ENCODE data around the gene GPR137. TPM values are rescaled to one million over a fixed set of nuclear protein-coding genes. Genes with fewer than 3 reads are reported as not detected.
A peak's percentile ranks its signal among the peaks of the same experiment; 100 is the strongest.

Gene GPR137
- 13.3 and 18.5 TPM in 2 replicates for total RNA-seq

- peak; percentile 99 for DNase-seq (ENCODE audit: insufficient read length, low spot score, missing footprints)
- peak within 1 kb of the TSS; percentile 99 for H3K4me2 ChIP-seq (ENCODE audit: insufficient read depth, low read length)
- H3K79me2 ChIP-seq (ENCODE audit: insufficient read depth, low read length): peaks cover 35% of the 10 kb centered on the region
- H3K4me1 ChIP-seq (ENCODE audit: insufficient read depth, low read length): peaks cover 21% of the 10 kb centered on the region
- peak within 1 kb of the TSS; percentile 91 for H3K27ac ChIP-seq (ENCODE audit: low read depth, low read length)
- no peaks in the 10 kb centered on the region for H3K9me3 ChIP-seq (ENCODE audit: low read depth, low read length)
- H3K27me3 ChIP-seq (ENCODE audit: insufficient read depth, low read length): peaks cover 5% of the 10 kb centered on the region
- H3K36me3 ChIP-seq (ENCODE audit: insufficient read depth, low read length): peaks cover 16% of the 10 kb centered on the region
- H2AFZ ChIP-seq (ENCODE audit: low read length): peak within 1 kb of the TSS; percentile 96
- no peak for TF ChIP-seq CTCF (IDR thresholded peaks at IDR 0.05; ENCODE audit: extremely low read depth, low read depth, low read length)
- peak within 1 kb of the TSS; percentile 83 for H3K4me3 ChIP-seq (ENCODE audit: insufficient read depth, low read length)
- no peaks in the 10 kb centered on the region for H4K20me1 ChIP-seq (ENCODE audit: insufficient read depth, low read length)
These were observed at the start of gene GPR137 for GRCh38 chr11:64284962-64285884. Gene GPR137 (plus strand): TSS chr11:64285848. CDS start chr11:64286525, 677 bp downstream.

- Histone ChIP-seq H3K36me3 (ENCODE audit: insufficient read depth, low read length) (peaks cover 5% of the 10 kb centered on the region), H3K4me2 (ENCODE audit: insufficient read depth, low read length) (no peak overlapping the region), H3K4me1 (ENCODE audit: insufficient read depth, low read length) (peaks cover 24% of the 10 kb centered on the region), H3K4me3 (ENCODE audit: insufficient read depth, low read length) (no peak overlapping the region), H3K27me3 (ENCODE audit: insufficient read depth, low read length) (no peaks in the 10 kb centered on the region), H3K9me3 (ENCODE audit: low read depth, low read length) (no peaks in the 10 kb centered on the region), H3K79me2 (ENCODE audit: insufficient read depth, low read length) (peaks cover 19% of the 10 kb centered on the region), H3K27ac (ENCODE audit: low read depth, low read length) (no peak overlapping the region), H4K20me1 (ENCODE audit: insufficient read depth, low read length) (peaks cover 8% of the 10 kb centered on the region), H2AFZ (ENCODE audit: low read length) (no peak overlapping the region)
- DNase-seq (ENCODE audit: insufficient read length, low spot score, missing footprints): no peak
- TF ChIP-seq CTCF (IDR thresholded peaks at IDR 0.05; ENCODE audit: extremely low read depth, low read depth, low read length): no peak
These were observed 48.1 kb upstream of the GPR137 start for GRCh38 chr11:64237484-64237951.

GRCh38 chr11:64238076-64238475 lies 47.6 kb upstream of the GPR137 start:
- DNase-seq (ENCODE audit: insufficient read length, low spot score, missing footprints): no peak
- no peaks in the 10 kb centered on the region for H3K9me3 ChIP-seq (ENCODE audit: low read depth, low read length)
- H3K36me3 ChIP-seq (ENCODE audit: insufficient read depth, low read length): peaks cover 7% of the 10 kb centered on the region
- no peak overlapping the region for H2AFZ ChIP-seq (ENCODE audit: low read length)
- no peaks in the 10 kb centered on the region for H3K27me3 ChIP-seq (ENCODE audit: insufficient read depth, low read length)
- H3K27ac ChIP-seq (ENCODE audit: low read depth, low read length): no peak overlapping the region
- peaks cover 30% of the 10 kb centered on the region for H3K4me1 ChIP-seq (ENCODE audit: insufficient read depth, low read length)
- peaks cover 10% of the 10 kb centered on the region for H4K20me1 ChIP-seq (ENCODE audit: insufficient read depth, low read length)
- no peak overlapping the region for H3K4me3 ChIP-seq (ENCODE audit: insufficient read depth, low read length)
- no peak overlapping the region for H3K4me2 ChIP-seq (ENCODE audit: insufficient read depth, low read length)
- no peak for TF ChIP-seq CTCF (IDR thresholded peaks at IDR 0.05; ENCODE audit: extremely low read depth, low read depth, low read length)
- H3K79me2 ChIP-seq (ENCODE audit: insufficient read depth, low read length): peaks cover 24% of the 10 kb centered on the region

- peaks cover 32% of the 10 kb centered on the region for H3K79me2 ChIP-seq (ENCODE audit: insufficient read depth, low read length)
- no peak overlapping the region for H3K4me3 ChIP-seq (ENCODE audit: insufficient read depth, low read length)
- H3K36me3 ChIP-seq (ENCODE audit: insufficient read depth, low read length): peaks cover 17% of the 10 kb centered on the region
- H4K20me1 ChIP-seq (ENCODE audit: insufficient read depth, low read length): peaks cover 12% of the 10 kb centered on the region
- no peak overlapping the region for H3K4me2 ChIP-seq (ENCODE audit: insufficient read depth, low read length)
- DNase-seq (ENCODE audit: insufficient read length, low spot score, missing footprints): no peak
- H3K9me3 ChIP-seq (ENCODE audit: low read depth, low read length): no peaks in the 10 kb centered on the region
- peaks cover 28% of the 10 kb centered on the region for H3K4me1 ChIP-seq (ENCODE audit: insufficient read depth, low read length)
- no peak for TF ChIP-seq CTCF (IDR thresholded peaks at IDR 0.05; ENCODE audit: extremely low read depth, low read depth, low read length)
- no peaks in the 10 kb centered on the region for H3K27me3 ChIP-seq (ENCODE audit: insufficient read depth, low read length)
- no peak overlapping the region for H2AFZ ChIP-seq (ENCODE audit: low read length)
- no peak overlapping the region for H3K27ac ChIP-seq (ENCODE audit: low read depth, low read length)
These were observed 46.6 kb upstream of the GPR137 start for GRCh38 chr11:64238999-64239398.

All from osteoblast (primary cell).